ENCODE measurements around the gene PTPRD. TPM values are rescaled to one million over a fixed set of nuclear protein-coding genes. Genes with fewer than 3 reads are reported as not detected.

The PTPRD gene
- polyA plus RNA-seq, 1 donor, result 55.8 TPM

- no peak for DNase-seq (ENCODE audit: low read depth)
Measured at GRCh38 chr9:8437876-8438275, 2174.9 kb downstream of the PTPRD start.

GRCh38 chr9:8437259-8437658, 2175.5 kb downstream of the PTPRD start:
- DNase-seq (ENCODE audit: low read depth), result no peak

- DNase-seq (ENCODE audit: low read depth), result no peak
Measured at GRCh38 chr9:8436786-8437185, 2176.0 kb downstream of the PTPRD start.

- DNase-seq (ENCODE audit: low read depth), result no peak
Measured at GRCh38 chr9:8434621-8435020, 2178.2 kb downstream of the PTPRD start.

GRCh38 chr9:8432224-8432623, 2180.6 kb downstream of the PTPRD start:
- DNase-seq (ENCODE audit: low read depth), result no peak

GRCh38 chr9:8431505-8431904, 2181.3 kb downstream of the PTPRD start:
- no peak for DNase-seq (ENCODE audit: low read depth)

- no peak for DNase-seq (ENCODE audit: low read depth)
Measured at GRCh38 chr9:8430945-8431344, 2181.9 kb downstream of the PTPRD start.

- no peak for DNase-seq (ENCODE audit: low read depth)
Measured at GRCh38 chr9:8429768-8430167, 2183.0 kb downstream of the PTPRD start.

- no peak for DNase-seq (ENCODE audit: low read depth)
Measured at GRCh38 chr9:8429157-8429556, 2183.6 kb downstream of the PTPRD start.

- no peak for DNase-seq (ENCODE audit: low read depth)
Measured at GRCh38 chr9:8428389-8428788, 2184.4 kb downstream of the PTPRD start.

- no peak for DNase-seq (ENCODE audit: low read depth)
Measured at GRCh38 chr9:8424786-8425410, 2187.9 kb downstream of the PTPRD start.

GRCh38 chr9:8420416-8420815, 2192.4 kb downstream of the PTPRD start:
- DNase-seq (ENCODE audit: low read depth), result no peak

GRCh38 chr9:8419596-8420275, 2193.1 kb downstream of the PTPRD start:
- DNase-seq (ENCODE audit: low read depth), result no peak

- no peak for DNase-seq (ENCODE audit: low read depth)
Measured at GRCh38 chr9:8417341-8417740, 2195.5 kb downstream of the PTPRD start.

- DNase-seq (ENCODE audit: low read depth), result no peak
Measured at GRCh38 chr9:8412327-8412726, 2200.5 kb downstream of the PTPRD start.

GRCh38 chr9:8408575-8409190, 2204.1 kb downstream of the PTPRD start:
- DNase-seq (ENCODE audit: low read depth), result no peak

- no peak for DNase-seq (ENCODE audit: low read depth)
Measured at GRCh38 chr9:8401961-8402705, 2210.7 kb downstream of the PTPRD start.

- DNase-seq (ENCODE audit: low read depth), result no peak
Measured at GRCh38 chr9:8400378-8400777, 2212.4 kb downstream of the PTPRD start.

- DNase-seq (ENCODE audit: low read depth), result no peak
Measured at GRCh38 chr9:8395022-8395421, 2217.8 kb downstream of the PTPRD start.

GRCh38 chr9:8394341-8394740, 2218.5 kb downstream of the PTPRD start:
- no peak for DNase-seq (ENCODE audit: low read depth)

GRCh38 chr9:8392866-8393265, 2219.9 kb downstream of the PTPRD start:
- no peak for DNase-seq (ENCODE audit: low read depth)

- no peak for DNase-seq (ENCODE audit: low read depth)
Measured at GRCh38 chr9:8391566-8391965, 2221.2 kb downstream of the PTPRD start.

- no peak for DNase-seq (ENCODE audit: low read depth)
Measured at GRCh38 chr9:8391132-8391531, 2221.7 kb downstream of the PTPRD start.

Measured in forelimb muscle (tissue), 1 donor.